DMS153 treated with DMSO at 0.1 percent for 48 hours (cell line): Measurements from ENCODE around the gene KCNG3.

Experiments used
- DNase-seq: peaks from one replicate; lab custom pipeline; 2025; ENCODE audit not compliant: unreplicated experiment; lab: John Stamatoyannopoulos, UW

The KCNG3 gene

DNA sequence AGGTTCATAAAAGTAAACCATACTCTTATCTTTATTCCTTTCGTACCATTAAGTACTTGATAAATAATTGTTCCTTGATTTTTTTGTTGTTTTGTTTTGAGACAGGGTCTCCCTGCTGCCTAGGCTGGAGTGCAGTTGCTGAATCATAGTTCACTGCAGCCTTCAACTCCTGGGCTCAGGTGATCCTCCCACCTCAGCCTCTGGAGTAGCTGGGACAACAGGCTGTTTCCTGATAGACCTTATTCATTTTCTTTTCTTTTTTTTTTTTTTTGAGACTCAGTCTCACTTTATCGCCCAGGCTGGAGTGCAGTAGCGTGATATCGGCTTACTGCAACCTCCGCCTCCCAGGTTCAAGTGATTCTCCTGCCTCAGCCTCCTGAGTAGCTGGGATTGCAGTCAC lies 5.5 kb downstream of the KCNG3 start:
- no peak for DNase-seq

- DNase-seq: no peak
These were observed 7.5 kb downstream of the KCNG3 start for GRCh38 chr2:42486145-42486906.

DNA sequence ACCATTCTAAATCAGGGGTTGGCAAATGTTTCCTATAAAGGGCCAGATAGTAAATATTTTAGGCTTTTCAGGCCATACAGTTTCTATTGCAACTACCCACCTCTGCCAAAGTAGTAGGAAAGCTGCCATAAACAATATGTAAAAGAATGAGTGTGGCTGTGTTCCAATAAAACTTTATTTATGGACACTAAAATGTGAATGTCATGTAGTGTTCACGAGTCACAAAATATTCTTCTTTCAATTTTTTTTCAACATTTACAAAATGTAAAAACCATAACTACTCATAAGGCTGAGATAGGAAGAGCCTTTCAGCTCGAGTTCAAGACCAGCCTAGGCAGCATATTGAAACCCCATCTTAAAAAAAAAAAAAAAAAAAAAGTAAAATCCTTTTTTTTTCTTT lies 13.4 kb downstream of the KCNG3 start:
- DNase-seq: no peak

DNA sequence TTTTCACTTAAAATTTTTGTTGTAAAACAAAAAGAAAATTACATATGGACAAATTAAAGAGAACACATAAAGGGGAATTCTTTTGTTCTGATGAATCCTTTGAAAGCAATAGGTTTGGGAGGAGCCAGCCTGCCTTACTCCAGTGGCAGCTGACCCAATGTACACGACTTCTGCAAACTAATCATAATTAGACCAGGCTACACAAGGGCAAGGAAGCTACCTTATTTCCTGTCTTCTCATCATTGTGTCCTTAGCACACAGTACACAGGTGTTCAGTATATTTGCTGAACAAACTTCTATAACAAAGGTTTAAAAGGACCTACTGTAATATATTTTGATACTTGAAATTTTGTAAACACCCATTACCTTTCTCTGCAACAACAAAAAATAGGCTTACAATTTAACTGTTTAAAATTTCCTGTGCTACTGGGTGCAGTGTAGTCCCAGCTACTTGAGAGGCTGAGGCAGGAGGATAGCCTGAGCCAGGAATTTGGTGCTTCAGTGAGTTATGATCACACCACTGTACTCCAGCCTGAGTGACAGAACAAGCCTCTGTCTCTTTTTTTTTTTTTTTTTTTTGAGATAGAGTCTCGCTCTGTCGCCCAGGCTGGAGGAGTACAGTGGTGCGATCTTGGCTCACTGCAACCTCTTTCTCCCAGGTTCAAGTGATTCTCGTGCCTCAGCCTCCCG lies 18.9 kb downstream of the KCNG3 start:
- peak; percentile 90 for DNase-seq

DNA sequence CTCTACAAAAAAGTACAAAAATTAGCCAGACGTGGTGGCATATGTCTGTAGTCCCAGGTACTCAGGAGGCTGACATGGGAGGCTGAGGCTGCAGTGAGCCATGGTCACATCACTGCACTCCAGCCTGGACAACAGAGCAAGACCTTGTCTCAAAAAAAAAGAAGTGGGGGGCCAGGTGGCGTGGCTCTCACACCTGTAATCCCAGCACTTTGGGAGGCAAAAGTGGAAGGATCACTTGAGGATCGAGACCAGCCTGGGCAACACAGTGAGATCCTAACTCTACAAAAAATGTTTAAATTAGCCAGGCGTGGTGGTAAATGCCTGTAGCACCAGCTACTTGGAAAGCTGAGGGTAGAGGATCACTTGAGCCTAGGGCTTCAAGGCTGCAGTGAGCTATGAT lies 23.1 kb downstream of the KCNG3 start:
- DNase-seq: no peak

DNA sequence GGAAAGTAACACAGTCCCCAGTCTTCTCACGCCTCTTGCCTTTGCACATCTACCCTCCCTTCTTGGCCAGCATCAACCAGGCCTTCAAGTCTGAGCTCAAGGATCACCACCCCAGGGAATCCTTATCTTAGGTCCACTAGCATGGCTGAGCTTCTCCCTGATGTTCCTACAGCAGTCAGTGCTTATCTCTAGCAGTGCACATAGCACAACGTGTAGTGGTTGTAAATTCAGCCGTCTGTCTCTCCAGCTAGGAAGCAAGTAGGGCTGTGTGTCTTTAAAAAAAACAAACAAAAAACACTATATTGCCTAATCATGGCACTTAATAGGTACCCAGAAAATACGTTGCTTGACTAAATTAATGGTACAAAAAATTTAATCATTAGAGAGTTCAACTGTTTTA lies 29.2 kb downstream of the KCNG3 start:
- no peak for DNase-seq

GRCh38 chr2:42463570-42463969 lies 30.2 kb downstream of the KCNG3 start:
- no peak for DNase-seq

DNA sequence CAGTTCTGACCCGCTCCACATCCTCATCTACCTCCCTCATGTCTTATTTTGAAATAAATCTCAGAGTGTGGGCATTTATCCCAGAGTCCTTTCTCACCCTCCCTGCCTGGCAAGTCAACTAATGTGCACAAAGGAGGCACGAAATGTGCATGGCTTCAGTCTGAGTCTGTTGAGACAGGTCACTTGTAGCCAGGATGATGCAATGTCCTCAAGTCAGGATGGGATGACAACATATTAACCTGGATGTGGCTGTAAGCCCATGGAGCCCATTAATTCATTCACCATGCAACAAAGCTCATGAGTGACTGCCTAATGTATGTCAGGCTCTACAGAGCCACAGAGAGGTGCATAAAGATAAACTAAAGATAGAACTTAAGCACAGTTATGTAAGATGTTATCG lies 34.5 kb downstream of the KCNG3 start:
- DNase-seq: no peak

- DNase-seq: no peak
These were observed 35.4 kb downstream of the KCNG3 start for GRCh38 chr2:42458396-42458795.

DNA sequence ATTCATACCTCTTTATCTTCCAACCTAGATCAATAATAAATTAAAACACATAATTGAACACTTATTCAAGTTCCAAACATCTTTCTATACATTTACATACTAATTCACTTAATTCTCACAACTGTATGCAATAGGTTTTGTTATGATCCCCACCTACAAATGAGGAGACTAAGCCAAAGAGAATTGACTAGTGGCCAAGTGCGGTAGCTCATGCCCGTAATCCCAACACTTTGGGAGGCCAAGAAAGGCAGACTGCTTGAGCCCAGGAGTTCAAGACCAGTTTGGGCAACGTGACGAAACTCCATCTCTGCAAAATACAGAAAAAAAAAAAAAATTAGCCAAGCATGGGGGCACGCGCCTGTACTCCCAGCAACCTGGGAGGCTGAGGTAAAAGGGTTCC lies 36.8 kb downstream of the KCNG3 start:
- no peak for DNase-seq

- DNase-seq: no peak
These were observed 37.5 kb downstream of the KCNG3 start for GRCh38 chr2:42456126-42456839.

GRCh38 chr2:42452545-42452944 lies 41.2 kb downstream of the KCNG3 start:
- no peak for DNase-seq

- DNase-seq: no peak
These were observed 43.6 kb downstream of the KCNG3 start for GRCh38 chr2:42450136-42450535.

DNA sequence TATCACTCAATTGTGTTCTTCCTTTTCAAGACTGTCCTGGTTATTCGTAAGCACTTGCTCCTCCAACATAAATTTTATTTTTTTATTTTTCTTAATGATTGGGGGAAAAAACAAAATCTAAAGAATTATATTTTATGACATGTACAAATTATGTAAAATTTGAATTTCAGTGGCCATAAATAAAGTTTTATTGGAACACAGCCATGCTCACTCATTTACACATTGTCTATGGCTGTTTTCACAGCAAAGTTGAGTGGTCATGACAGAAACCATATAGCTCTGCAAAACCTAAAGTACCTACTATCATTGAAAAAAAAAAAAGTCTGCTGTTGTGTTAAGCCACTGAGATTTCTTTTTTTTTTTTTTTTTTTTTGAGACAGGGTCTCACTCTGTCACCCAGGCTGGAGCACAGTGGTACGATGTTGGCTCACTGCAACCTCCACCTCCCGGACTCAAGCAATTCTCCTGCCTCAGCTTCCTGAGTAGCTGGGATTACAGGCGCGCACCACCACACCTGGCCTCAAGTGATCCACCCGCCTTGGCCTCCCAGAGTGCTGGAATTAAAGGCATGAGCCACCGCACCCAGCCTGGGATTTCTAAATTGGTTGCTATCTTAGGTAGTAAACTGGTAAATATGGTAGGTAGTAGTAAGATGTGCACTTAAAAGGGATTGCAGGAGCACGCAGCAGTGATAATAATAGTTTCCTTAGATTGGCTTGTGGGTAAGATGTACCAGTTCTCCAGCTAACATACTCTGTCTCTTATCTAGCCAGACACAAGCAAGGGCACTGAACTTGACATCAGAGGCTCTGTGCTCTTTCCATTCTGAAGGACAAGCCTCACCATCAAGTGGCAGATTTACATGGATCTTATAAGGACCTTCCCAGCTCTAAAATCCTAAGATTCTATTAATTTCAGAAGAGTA lies 44.4 kb downstream of the KCNG3 start:
- no peak for DNase-seq

DNA sequence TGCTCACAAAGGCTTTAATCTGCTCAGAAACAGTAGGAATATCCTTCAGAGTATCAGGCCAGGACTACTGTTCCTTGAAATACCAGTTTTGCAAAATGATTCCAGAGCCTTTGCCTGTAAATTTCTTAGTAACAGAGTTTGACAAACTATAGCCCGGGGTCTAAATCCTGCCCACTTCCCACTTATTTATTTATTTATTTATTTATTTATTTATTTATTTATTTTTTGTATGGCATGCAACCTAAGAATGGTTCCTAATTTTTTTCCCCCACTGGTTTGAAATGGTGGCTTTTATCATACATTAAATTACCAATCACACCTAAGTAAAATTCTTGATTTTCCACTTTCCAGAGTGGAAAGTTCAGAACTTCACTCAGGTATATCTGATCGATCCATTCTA lies 45.6 kb downstream of the KCNG3 start:
- DNase-seq: no peak

GRCh38 chr2:42446503-42447271 lies 47.1 kb downstream of the KCNG3 start:
- DNase-seq: no peak

DNA sequence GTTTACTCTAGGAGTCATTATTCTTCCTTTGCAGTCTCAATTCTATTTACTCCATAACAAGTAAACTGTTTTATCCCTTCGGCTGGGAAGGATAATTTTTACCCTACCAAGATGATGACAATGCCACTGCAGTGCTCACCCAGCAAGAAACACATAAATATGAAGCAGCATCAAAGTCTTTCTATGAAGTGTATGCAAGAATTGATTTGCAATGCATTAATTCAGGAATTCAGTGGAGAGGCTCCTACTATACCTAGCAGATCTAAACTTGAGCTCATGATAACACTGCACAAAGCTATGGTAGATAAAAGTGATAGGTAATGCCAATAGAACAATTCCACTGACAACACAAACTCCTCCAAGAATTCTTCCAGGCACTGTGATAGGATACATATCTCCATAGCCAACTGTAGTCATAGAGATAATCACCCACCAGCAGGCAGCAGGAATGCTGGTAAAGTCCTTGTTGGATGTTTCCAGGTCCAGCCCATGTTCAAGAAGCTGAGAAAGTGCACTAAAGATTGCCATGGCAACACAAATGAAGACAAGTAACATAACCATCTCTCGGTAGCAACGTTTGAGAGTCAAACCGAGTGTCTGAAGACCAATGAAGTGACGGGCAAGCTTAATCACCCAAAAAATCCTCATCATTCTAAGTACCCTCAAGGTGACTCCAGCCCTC lies 49.9 kb downstream of the KCNG3 start:
- no peak for DNase-seq

- no peak for DNase-seq
These were observed 51.0 kb downstream of the KCNG3 start for GRCh38 chr2:42442774-42443173.

DNA sequence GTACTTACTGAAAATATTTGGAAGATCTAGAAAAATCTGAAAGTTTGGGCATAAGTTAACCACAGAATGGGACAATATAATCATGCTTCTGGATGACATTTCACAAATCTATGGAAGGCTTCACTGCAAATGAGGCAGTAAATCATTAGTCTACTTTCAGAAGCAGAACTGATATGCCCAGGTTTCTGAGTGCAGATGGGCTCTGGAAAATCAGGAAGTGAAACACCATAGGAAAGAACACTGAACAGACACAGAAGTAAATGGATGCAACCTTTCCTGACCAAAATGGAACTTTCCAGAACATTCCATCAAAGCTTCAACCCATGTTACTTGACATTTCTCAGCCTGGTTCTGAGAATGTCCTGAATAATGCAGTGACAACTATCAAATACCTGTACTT lies 55.1 kb downstream of the KCNG3 start:
- DNase-seq: no peak

DNA sequence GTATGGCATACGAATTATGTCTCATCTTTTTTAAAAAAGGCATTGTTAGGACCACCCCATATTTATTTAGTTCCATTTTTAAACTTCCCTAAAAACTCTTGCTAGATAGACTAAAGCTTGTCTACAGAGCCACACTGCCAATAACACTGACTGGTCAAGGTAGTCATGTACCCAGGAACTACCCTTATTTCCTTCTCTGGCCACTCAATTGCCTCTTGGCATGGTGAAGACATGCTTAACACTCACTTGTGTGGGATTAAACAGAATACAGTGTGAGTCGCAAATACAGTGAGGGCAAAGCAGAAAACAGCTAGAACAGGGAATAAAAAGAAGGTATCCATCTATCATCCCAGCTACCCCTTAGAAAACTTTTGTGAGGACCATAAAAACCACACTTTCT lies 57.4 kb downstream of the KCNG3 start:
- DNase-seq: no peak
